ENCODE measurements around the gene CABCOCO1. TPM values are rescaled to one million over a fixed set of nuclear protein-coding genes. Genes with fewer than 3 reads are reported as not detected.
A peak's percentile ranks its signal among the peaks of the same experiment; 100 is the strongest.

CABCOCO1 gene
- total RNA-seq, 4 donors from 2014 or later = 0.65 TPM; not detected in 3

DNA sequence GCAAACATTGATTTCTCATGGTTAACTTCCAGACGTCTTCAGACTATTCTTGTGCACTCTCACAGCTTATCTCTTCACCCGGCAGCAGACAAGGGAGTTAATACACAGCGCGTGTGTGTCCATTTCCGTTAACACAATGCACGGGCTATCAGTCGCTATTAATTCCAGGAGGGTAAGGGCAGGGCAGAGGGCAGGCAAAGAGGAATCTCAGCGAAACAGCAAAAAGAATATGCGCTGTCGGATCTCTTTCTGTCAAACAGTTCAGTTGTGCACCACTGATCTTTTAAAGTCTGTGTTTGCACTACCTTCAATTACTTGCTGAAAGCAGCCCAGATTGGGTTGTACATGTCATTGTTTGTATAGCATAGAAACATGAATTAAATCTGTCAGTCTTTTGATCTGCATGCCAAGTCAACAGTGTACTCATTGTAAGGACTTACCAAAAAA, 41.1 kb upstream of the CABCOCO1 start:
- no peak for DNase-seq (ENCODE audit: low spot score)
- TF ChIP-seq, protein P1, sequence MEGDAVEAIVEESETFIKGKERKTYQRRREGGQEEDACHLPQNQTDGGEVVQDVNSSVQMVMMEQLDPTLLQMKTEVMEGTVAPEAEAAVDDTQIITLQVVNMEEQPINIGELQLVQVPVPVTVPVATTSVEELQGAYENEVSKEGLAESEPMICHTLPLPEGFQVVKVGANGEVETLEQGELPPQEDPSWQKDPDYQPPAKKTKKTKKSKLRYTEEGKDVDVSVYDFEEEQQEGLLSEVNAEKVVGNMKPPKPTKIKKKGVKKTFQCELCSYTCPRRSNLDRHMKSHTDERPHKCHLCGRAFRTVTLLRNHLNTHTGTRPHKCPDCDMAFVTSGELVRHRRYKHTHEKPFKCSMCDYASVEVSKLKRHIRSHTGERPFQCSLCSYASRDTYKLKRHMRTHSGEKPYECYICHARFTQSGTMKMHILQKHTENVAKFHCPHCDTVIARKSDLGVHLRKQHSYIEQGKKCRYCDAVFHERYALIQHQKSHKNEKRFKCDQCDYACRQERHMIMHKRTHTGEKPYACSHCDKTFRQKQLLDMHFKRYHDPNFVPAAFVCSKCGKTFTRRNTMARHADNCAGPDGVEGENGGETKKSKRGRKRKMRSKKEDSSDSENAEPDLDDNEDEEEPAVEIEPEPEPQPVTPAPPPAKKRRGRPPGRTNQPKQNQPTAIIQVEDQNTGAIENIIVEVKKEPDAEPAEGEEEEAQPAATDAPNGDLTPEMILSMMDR (IDR thresholded peaks at IDR 0.05) = no peak
- ATAC-seq (ENCODE audit: low FRiP score) = no peak

DNA sequence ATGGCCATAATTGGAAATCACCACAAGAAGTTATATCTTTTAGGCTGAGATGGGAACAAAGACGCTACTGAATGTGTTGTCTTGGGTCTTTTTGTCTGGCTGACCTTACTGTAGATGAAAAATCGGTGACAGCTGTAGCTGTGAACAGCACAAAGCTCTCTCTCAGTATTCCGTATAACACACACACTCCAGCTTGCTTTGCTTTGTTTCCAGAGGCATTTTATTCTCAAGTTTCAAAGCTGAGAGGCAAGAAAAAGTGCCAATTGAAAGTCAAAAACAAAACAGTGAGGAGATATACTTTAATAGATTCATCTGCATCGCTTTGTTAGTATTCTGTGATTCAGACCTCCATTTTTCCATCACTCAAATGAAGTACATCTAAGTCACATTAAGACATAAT, 39.6 kb upstream of the CABCOCO1 start:
- no peak for DNase-seq (ENCODE audit: low spot score)
- TF ChIP-seq, protein P1 (IDR thresholded peaks at IDR 0.05) = no peak
- no peak for ATAC-seq (ENCODE audit: low FRiP score)

DNA sequence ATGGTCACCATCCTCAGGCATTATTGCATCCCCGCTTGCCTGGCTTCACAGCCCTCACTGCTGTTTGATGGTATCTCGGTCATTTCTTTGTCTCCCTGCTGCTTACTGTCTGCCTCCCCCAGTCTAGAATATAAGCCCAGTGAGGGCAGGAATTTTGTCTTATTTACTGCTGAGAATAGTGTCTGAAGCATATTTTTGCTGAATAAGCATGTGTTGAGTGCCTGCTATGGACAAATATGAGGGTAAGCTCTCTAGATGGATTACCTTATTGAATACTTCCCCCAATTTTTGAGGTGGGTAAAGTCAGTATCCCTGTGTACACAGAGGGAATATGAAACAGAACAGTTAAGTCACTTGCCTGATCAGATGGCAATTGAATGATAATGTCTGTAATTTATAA, 36.5 kb upstream of the CABCOCO1 start:
- ATAC-seq (ENCODE audit: low FRiP score) = no peak
- TF ChIP-seq, protein P1 (IDR thresholded peaks at IDR 0.05) = no peak
- DNase-seq (ENCODE audit: low spot score) = no peak

DNA sequence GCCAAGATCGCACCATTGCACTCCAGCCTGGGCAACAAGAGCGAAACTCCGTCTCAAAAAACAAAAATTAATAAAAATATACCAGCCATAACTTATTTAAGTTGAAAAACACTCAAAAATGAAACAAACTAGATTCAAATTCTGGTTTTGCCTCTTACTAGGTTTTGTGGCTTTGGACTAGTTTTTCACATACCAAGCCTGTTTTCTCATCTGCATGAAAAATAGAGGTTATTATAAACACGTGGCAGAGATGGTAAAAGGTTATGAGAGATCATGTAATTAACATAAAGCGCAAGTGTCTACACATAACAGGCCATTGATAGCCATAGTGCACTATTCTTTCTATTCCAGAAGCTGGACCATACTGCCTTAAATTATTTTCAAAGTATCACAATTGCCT, 35.5 kb upstream of the CABCOCO1 start:
- TF ChIP-seq, protein P1 (IDR thresholded peaks at IDR 0.05) = no peak
- no peak for DNase-seq (ENCODE audit: low spot score)
- no peak for ATAC-seq (ENCODE audit: low FRiP score)

DNA sequence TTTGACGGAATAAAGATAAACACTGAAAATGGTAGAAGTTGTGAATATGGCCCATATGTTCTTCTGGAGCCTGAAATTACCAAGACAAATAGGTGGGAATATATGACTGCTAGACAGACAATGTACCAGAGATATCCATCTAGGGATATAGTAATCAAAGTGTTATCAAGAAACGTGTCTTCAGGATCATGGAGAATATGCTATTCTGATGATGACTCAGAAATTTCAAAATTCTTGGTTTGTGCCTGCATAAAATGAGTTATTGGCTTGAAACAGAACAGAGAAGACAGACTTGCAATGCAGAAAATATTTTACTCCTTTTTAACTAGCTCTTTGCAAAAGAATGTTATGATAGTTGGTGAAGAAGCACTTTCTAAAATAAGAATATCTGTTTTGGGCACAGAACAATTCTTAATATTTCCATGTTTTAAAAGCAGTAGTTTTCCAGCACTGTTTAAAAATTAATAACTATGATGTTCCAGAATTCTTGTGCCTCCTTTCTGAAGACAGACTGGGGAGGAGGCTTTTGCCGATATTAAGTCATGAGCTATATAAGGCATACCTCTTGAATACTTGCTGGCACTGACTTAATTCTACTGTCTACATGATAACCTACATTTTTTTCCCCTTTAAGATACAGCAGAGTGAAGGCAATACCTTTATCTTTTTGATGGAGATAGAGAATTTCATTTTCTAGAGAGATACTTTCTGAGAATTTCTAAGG, 34.4 kb upstream of the CABCOCO1 start:
- DNase-seq (ENCODE audit: low spot score) (no peak), ATAC-seq (ENCODE audit: low FRiP score) (peak; percentile 62)
- TF ChIP-seq, protein P1 (IDR thresholded peaks at IDR 0.05) = no peak

DNA sequence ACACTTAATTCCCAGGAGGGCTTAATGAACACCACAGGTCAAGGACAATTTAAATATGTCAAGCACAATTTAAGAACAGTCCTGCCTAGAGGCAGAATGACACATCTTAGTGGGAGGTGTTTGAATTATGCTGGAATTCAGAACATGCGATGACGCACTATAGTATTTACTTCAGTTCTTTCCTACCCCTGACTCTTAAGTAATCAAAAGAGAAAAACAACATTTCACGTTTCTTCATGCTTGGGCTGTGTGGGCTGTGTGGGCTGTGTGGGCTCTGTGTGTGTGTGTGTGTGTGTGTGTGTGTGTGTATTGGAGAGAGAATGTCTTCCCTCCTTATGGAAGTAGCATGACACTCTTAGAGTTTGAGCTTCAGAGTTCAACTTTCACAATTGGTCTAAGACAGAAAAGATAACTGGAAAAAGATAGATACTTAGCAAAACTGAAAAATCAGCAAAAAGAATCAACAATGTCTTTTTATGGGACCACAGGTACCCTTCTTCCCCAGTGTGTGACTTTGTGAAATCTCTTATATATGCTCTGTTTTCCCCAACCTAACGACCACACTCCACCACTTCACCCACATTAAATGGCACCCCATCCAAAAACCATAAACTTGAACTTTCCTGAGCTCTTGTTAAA, 33.7 kb upstream of the CABCOCO1 start:
- TF ChIP-seq, protein P1 (IDR thresholded peaks at IDR 0.05) = no peak
- peak; percentile 28 for DNase-seq (ENCODE audit: low spot score)
- ATAC-seq (ENCODE audit: low FRiP score) = peak; percentile 89

DNA sequence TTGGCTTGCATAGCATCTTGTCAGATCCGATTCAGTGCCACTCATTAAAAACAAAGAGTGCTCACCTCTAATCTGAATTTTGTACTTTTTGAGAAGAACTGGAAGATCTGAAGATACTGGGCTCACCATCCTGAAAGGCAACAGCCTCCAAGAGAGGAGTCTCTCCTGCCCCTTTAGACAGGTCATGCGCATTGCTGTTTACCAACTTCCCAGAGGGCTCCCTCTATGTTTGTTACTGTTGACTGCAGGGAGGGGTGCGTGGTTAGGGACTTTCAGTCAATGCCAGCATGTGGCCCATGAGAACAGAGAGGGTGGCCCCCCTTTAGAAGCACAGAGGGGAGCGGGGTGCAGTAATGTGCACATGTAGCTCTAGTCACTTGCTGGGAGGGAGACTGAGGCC, 33.2 kb upstream of the CABCOCO1 start:
- no peak for ATAC-seq (ENCODE audit: low FRiP score)
- no peak for DNase-seq (ENCODE audit: low spot score)
- TF ChIP-seq, protein P1 (IDR thresholded peaks at IDR 0.05) = no peak

All from omental fat pad (tissue), 4 donors.